Spinal cord (tissue), 10 donors: ENCODE measurements around the gene GFRA3. TPM values are rescaled to one million over a fixed set of nuclear protein-coding genes. Genes with fewer than 3 reads are reported as not detected.

ENCODE experiments used
- DNase-seq, 6 donors: peaks; one replicate each; pipeline versions ENCODE4 v3.0.0 to v3.0.0-alpha.2; 2013 to 2015; ENCODE audit warnings: low spot score in 6 of 6, low read depth in 4 of 6
- H3K27ac ChIP-seq: one replicate; pipeline ENCODE4 v1.5.1; 2013; ENCODE audit warnings: low read depth, low read length, control low read depth
- H3K27me3 ChIP-seq: one replicate; pipeline ENCODE4 v1.6.1; 2013; ENCODE audit warnings: low read length; ENCODE audit not compliant: control insufficient read depth, insufficient read depth
- H3K36me3 ChIP-seq: one replicate; pipeline ENCODE4 v1.6.1; 2013; ENCODE audit warnings: low read length; ENCODE audit not compliant: control insufficient read depth, insufficient read depth
- H3K4me1 ChIP-seq: one replicate; pipeline ENCODE4 v1.6.1; 2013; ENCODE audit warnings: low read length; ENCODE audit not compliant: control insufficient read depth, insufficient read depth
- H3K4me3 ChIP-seq: one replicate; pipeline ENCODE4 v1.5.1; 2013; ENCODE audit warnings: low read depth, low read length, control low read depth
- H3K9me3 ChIP-seq: one replicate; pipeline ENCODE4 v1.6.1; 2013; ENCODE audit warnings: low read length; ENCODE audit not compliant: control insufficient read depth, insufficient read depth
- WGBS: methylation state at CpG from one replicate; pipeline ENCODE4 v1.1.5; 2013; ENCODE audit warnings: missing lambda C conversion rate; ENCODE audit not compliant: insufficient coverage; 5-methylcytosine and 5-hydroxymethylcytosine counted together
- polyA plus RNA-seq, 2 donors: library from polyadenylated mRNA; unstranded; fragments of 120-200 nt; gene quantifications; one replicate each; pipeline ENCODE4 v1.2.1, GENCODE V29; 2013; ENCODE audit not compliant: insufficient read length in 2 of 2
- total RNA-seq, 2 donors: library from RNA; depleted of rRNA in 1 of 2; stranded (reverse); fragments of 120-200 nt in 1 of 2; fragments of >200 nt in 1 of 2; gene quantifications; one replicate each; pipeline versions ENCODE4 v1.2.3 to v1.2.4, GENCODE V29; 2013 to 2014
- donor health status: healthy.

GFRA3 gene
- total and polyA plus RNA-seq, 4 donors, result 2.8 to 13.6 (median 4.8) TPM

- peaks cover 3% of the 10 kb centered on the region for H3K36me3 ChIP-seq
- H3K27ac ChIP-seq, result no peak overlapping the region
- H3K4me1 ChIP-seq, result no peaks in the 10 kb centered on the region
- no peaks in the 10 kb centered on the region for H3K9me3 ChIP-seq
- no peak overlapping the region for H3K4me3 ChIP-seq
- no peak for DNase-seq
- H3K27me3 ChIP-seq, result no peaks in the 10 kb centered on the region
Measured at GRCh38 chr5:138280915-138281314, 6.5 kb upstream of the GFRA3 start.

GRCh38 chr5:138276402-138277054 is 2.1 kb upstream of the GFRA3 start:
- Histone ChIP-seq H3K27ac (no peak overlapping the region), H3K27me3 (peaks cover 4% of the 10 kb centered on the region), H3K36me3 (no peaks in the 10 kb centered on the region), H3K9me3 (no peaks in the 10 kb centered on the region), H3K4me3 (no peak overlapping the region), H3K4me1 (peaks cover 8% of the 10 kb centered on the region)
- DNase-seq, result peak in 1 of 6 donors; percentile 10
- 83% methylated on average over 1 of the region's 2 CpGs for WGBS

GRCh38 chr5:138275895-138276294 is 1.5 kb upstream of the GFRA3 start:
- WGBS, result no CpG with 5 or more reads among the region's 1 CpG
- Histone ChIP-seq H3K36me3 (no peaks in the 10 kb centered on the region), H3K9me3 (no peaks in the 10 kb centered on the region), H3K27me3 (peaks cover 4% of the 10 kb centered on the region), H3K4me3 (no peak overlapping the region), H3K27ac (peak overlapping the region; percentile 16), H3K4me1 (peaks cover 8% of the 10 kb centered on the region)
- DNase-seq, result no peak

- peaks cover 8% of the 10 kb centered on the region for H3K4me1 ChIP-seq
- H3K27me3 ChIP-seq, result peaks cover 4% of the 10 kb centered on the region
- peak in 2 of 6 donors; percentile 13 to 83 for DNase-seq
- no peaks in the 10 kb centered on the region for H3K36me3 ChIP-seq
- peak overlapping the region; percentile 16 for H3K27ac ChIP-seq
- H3K9me3 ChIP-seq, result no peaks in the 10 kb centered on the region
- H3K4me3 ChIP-seq, result no peak overlapping the region
- WGBS, result 13% methylated on average over 2 of the region's 3 CpGs
Measured at GRCh38 chr5:138275379-138275782, 960 bp upstream of the GFRA3 start.

- Histone ChIP-seq H3K27me3 (peaks cover 4% of the 10 kb centered on the region), H3K4me1 (peaks cover 8% of the 10 kb centered on the region), H3K4me3 (peak overlapping the region; percentile 42), H3K36me3 (no peaks in the 10 kb centered on the region), H3K27ac (peak overlapping the region; percentile 58), H3K9me3 (no peaks in the 10 kb centered on the region)
- 43% methylated on average over 3 of the region's 6 CpGs for WGBS
- DNase-seq, result no peak
Measured at GRCh38 chr5:138273834-138274188, 610 bp downstream of the GFRA3 start.

- Histone ChIP-seq H3K27me3 (peaks cover 4% of the 10 kb centered on the region), H3K4me1 (peaks cover 8% of the 10 kb centered on the region), H3K27ac (no peak overlapping the region), H3K36me3 (no peaks in the 10 kb centered on the region), H3K9me3 (no peaks in the 10 kb centered on the region), H3K4me3 (no peak overlapping the region)
- DNase-seq, result no peak
- WGBS, result 97% methylated on average over 3 of the region's 4 CpGs
Measured at GRCh38 chr5:138272681-138273080, 1.7 kb downstream of the GFRA3 start.

GRCh38 chr5:138271281-138271680 is 3.1 kb downstream of the GFRA3 start:
- Histone ChIP-seq H3K36me3 (no peaks in the 10 kb centered on the region), H3K4me1 (peaks cover 8% of the 10 kb centered on the region), H3K27me3 (peaks cover 4% of the 10 kb centered on the region), H3K4me3 (no peak overlapping the region), H3K27ac (no peak overlapping the region), H3K9me3 (no peaks in the 10 kb centered on the region)
- 50% methylated on average over 1 of the region's 5 CpGs for WGBS
- DNase-seq, result no peak

GRCh38 chr5:138264183-138264582 is 10.2 kb downstream of the GFRA3 start:
- Histone ChIP-seq H3K27ac (no peak overlapping the region), H3K4me1 (no peaks in the 10 kb centered on the region), H3K27me3 (peaks cover under 1% of the 10 kb centered on the region), H3K36me3 (no peaks in the 10 kb centered on the region), H3K9me3 (no peaks in the 10 kb centered on the region), H3K4me3 (no peak overlapping the region)
- WGBS, result 89% methylated on average over 8 of the region's 8 CpGs
- no peak for DNase-seq

- Histone ChIP-seq H3K9me3 (no peaks in the 10 kb centered on the region), H3K4me1 (no peaks in the 10 kb centered on the region), H3K27me3 (peaks cover 4% of the 10 kb centered on the region), H3K27ac (no peak overlapping the region), H3K36me3 (no peaks in the 10 kb centered on the region), H3K4me3 (no peak overlapping the region)
- 82% methylated on average over 1 of the region's 3 CpGs for WGBS
- DNase-seq, result no peak
Measured at GRCh38 chr5:138263581-138263980, 10.8 kb downstream of the GFRA3 start.

GRCh38 chr5:138258704-138259292 is 15.6 kb downstream of the GFRA3 start:
- no peak for DNase-seq
- Histone ChIP-seq H3K9me3 (no peaks in the 10 kb centered on the region), H3K36me3 (no peaks in the 10 kb centered on the region), H3K4me1 (no peaks in the 10 kb centered on the region), H3K27ac (no peak overlapping the region), H3K27me3 (peaks cover 6% of the 10 kb centered on the region), H3K4me3 (no peak overlapping the region)
- 75% methylated on average over 3 of the region's 4 CpGs for whole genome bisulfite sequencing
